HG02623 (cell line): ENCODE results near the gene P2RY2.

ENCODE experiments used
- ATAC-seq: cut with Tn5 transposase; IDR thresholded peaks from one replicate; pipeline ENCODE4 v1.9.1; 2021; ENCODE audit warnings: moderate library complexity; ENCODE audit not compliant: unreplicated experiment

Gene P2RY2

DNA sequence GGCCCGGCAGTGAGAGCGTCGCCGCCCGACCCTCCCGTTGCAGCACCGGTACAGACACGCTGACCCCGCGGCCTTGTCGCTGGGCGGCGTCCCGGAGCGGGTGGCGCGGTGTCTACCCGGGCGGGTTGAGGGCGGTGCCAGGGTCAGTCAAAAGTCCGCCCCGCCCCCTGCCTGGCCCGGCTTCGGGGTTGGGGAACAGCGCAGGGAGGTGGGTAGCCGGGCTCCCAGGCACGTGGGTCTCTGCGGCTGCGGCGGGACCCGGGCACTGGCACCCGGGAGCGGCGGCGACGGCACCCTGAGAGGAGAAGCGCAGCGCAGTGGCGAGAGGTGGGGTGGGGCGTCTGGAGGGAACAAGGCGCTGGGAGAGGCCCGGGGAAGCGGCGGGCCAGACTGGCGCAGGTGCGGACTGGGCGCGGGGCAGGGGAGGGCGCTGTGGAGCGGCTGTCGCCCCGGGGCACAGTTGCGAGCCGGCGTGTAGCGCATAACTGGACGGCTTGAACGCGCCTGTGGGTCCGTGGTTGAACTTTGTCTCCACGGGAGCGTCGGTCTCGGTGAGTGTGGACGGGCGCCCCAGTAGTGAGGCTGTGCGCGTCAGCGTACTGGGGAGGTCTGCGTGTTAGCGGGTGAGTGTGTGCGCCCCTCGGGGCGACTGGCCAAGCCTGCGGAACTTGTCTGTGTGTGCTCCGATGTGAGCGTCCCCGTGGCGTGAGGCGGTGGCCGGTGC lies at the start of gene P2RY2:
P2RY2 (plus strand) TSS at position 176 of the 724 bp plus-strand sequence. CDS start 15,879 bp downstream, outside the sequence.
- ATAC-seq: no peak

DNA sequence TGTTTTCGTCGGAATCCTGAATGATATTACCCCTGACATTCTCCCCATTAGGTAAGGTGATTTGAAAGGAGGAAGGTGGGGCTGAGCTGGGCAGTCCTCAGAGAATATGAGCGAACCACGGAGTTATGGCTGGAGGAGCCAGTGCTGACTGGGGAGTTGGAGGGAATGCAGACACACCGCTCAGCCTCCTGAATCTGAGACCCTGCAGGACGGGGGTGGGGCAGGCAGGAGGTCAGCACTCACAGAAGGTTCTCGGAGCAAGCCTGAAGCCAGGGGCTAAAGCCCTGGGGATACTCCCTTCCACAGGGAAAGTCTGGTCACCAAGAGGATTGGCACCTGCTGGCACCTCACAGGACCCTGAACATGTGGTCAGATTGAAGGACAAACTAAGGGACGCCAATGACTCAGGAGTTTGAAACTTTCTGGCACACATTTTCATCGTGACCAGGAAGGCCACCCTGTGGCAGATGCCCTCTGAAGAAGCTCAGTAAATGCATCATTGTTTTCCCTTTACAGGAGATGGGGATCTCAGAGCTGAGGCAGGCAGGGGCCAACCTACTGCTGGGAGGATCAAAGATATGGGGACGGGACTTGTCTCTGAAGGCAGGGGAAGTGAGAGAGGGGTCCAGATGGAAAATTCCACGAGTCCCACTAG lies 49.0 kb upstream of the P2RY2 start:
- no peak for ATAC-seq

DNA sequence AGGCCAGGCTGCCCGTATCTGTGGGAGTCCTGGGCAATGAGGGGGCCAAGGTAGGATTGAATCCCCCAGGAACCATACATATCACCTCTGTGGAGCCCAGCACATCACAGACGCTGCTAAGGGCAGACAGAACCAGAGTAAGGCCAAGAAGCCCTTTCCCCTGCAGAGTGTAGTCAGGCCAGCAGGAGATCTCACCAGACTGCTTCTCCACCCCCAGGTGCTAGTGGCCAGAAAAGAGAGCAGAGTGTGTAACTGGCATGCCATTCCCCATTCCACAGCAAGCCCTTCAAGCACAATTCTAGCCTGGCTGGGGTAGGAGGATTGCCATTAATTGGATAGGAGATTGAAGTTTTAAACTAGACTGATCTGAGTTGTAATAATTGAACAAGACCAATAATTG lies 47.9 kb upstream of the P2RY2 start:
- no peak for ATAC-seq

DNA sequence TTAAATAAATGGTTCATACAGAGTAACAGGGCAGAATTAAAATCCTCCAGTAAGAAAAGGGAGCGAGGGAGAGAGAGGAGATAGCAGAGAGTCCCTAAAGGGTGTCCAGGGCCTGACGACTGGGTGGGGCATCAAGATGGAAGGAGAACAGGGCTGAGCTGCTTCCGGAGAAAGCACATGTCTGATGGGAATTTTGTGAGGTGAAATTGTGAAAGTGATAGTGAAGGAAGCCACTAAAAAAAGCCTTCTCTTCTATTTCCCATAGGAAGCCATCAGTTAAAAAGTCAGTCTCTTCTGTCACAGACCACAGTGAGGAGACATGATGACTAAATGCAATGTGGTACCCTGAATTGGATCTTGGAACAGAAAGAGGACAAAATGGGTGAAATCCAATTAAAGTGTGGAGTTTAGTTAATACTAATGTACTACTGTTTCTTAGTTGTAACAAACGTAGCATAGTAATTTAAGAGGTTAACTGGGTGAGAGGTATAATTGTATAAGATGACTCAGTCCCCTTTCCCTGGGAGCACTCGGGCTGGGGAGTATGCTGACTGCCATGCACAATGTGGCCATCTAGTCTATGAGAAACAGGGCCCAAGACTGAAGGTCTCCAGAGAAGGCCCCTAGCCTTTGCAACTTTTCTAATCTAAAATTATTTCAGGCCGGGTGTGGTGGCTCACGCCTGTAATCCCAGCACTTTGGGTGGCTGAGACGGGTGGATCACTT lies 46.5 kb upstream of the P2RY2 start:
- no peak for ATAC-seq

DNA sequence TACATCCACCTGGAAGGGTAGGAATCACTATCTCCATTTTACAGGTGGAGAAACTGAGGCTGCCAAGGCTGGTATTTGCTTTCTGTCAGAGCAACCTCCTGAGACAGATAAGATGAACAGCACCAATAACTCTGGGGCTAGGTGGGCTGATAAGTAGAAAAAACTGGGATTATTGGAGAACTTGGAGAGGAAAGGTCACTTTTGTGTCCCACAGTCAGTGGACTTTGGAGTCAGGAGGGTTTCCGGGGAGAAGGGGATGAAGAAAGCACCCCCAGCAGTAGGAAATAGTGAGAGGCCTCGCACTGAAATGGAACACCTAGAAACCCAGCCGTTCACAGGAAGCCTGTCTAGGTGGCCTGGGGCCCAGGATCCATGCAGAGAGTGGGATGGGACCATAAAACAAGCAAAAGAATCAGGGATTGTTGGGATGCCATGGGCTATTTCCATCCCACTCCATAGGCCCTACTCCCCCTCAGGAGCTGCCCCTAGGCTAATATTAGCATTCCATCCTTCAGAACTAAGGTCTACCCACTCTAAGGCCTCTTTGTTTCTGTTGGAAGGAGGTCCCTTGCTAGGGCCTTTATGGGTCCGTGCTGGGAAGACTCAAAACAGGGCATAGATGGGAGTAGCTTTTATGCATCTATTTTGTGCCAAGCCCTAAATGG lies 45.0 kb upstream of the P2RY2 start:
- ATAC-seq: no peak

DNA sequence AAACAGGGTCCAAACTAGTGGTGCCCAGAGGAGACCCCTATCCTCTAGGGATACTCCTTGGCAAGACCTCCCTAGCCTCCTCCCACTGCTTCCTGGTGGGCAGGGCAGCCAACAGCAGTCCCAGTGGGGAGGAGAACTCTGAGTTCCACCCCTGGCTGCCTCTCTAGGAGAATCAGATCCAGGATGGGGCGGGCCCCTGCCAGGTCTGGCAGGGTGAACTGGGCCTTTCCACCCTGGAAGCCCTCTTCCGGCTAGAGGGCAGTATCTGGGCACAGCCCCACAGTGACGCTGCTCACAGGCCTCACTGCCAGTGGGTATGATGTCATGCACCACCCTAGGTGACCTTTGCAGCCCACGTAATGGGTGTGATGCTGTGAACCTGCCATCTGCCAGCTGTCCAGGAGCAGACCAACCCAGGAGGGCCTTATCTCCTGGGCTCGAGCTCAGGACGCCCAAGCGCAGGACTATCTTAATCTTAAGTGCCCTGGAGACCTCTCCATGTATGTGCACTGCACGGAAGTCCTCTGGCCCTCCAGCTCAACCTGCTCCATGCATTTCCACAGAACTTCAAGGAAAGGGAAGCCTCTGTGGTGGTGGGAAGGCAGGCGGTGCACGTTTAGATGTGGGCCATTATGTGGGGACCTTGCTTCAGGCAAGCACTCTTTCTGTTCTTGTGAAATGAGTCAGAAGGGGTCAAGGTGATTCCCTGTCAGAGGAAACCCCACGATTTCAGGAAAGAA lies 44.2 kb upstream of the P2RY2 start:
- no peak for ATAC-seq

DNA sequence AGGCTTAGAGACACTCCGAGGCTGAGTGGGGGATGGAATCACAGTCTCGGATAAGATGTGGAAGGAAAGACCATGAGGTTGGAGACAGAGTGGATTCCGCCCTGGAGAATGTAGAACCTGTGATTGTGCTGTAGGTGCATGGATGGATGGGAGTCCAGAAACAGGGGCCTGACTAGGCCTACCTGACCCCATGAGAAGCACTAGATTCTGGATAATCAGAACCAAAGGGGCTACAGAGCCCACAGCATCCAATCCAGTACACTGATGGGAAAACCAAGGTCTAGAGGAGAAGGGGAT lies 43.6 kb upstream of the P2RY2 start:
- no peak for ATAC-seq

DNA sequence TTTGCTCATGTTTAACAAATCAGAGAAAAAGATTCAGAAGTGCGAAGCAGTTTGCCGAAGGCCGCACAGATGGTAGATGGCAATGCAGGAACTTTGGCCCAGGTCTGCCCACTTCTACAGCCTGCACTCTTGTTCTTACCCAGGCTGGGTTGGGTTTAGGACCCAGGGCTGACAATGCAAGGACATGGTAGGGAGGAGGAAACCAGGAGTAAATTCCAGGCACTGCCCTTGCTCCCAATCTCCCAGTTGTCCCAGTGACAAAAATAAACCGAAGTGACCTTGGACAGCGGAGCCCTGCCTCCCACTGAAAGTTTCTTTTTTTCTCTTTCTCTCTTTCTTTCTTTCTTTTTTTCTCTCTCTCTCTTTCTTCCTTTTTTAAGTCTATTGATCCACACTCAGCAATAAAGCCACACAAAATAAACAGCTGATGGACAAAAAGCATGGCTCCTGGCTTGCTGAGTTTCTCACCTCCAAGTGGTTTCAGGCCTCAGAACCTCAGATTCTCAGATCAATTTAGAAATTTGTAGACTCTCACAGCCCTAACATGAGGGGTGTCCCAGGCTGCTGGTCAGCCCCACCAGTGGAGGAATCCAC lies 42.4 kb upstream of the P2RY2 start:
- ATAC-seq: no peak

DNA sequence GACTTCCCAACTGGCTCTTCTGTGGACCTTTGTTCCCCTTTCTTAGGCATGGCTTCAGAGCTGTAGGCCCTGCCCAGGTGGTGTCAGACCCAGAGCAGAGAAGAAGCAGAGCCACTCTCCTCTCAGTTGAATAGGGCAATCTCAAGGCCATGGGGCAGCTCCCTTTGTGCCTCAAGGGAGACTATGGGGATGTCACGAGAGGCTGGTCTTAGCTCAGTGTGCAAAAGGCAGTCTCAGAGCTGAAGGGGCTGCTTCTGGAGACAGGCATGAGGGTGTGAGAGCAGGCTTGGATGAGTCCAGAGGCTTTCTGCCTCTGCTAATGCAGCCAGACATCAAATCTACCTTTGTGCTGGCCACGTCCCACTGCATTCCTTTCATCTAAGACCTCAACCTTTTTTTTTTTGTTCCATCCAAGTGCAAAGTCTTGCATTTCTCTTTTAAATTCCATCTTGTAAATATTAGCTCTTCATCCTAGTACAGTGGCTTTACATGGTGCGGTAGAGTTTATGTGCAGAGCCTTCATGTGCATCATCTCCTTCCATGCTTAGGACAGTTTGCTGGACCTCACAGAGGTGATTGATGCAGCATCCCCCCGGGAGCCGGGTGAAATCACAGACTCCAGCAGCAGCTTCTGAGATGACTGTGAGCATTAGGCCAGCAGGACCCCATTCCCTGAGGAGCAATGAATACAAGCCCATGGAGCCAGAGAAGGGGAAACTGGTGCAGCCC lies 41.8 kb upstream of the P2RY2 start:
- ATAC-seq: no peak

DNA sequence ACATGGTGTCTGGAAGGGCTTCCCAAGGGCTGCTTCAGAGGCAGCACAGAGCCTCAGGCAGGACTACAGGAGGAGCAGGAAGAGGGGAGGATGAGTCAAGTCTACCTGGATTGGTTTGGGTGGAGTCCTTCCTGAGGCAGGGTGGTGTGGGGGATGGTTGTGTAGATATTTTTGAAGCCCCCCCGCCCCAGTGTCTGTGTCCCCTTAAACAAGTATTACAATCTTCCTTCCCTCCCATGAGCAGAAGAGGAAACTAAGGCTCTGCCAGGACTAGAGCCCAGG lies 41.3 kb upstream of the P2RY2 start:
- no peak for ATAC-seq

DNA sequence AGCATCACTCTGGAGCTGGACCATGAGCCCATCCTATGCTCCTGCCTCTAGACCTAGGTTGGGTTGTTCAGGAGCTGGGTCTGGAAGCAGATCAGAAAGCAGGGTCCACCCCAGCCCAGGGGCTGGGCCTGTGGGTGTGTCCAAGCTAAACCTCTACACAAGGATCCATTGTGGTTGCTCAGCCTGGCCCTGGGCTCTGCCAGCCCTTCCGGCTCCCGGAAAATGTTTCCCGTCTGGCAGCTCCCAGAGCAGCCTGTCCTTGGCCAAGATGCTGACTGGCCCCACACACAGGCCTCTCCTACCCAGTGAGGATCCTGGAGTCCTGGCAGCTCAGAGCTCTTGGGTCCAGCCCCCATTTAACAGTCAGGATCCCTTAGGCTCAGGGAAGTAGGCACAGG lies 40.7 kb upstream of the P2RY2 start:
- ATAC-seq: no peak

DNA sequence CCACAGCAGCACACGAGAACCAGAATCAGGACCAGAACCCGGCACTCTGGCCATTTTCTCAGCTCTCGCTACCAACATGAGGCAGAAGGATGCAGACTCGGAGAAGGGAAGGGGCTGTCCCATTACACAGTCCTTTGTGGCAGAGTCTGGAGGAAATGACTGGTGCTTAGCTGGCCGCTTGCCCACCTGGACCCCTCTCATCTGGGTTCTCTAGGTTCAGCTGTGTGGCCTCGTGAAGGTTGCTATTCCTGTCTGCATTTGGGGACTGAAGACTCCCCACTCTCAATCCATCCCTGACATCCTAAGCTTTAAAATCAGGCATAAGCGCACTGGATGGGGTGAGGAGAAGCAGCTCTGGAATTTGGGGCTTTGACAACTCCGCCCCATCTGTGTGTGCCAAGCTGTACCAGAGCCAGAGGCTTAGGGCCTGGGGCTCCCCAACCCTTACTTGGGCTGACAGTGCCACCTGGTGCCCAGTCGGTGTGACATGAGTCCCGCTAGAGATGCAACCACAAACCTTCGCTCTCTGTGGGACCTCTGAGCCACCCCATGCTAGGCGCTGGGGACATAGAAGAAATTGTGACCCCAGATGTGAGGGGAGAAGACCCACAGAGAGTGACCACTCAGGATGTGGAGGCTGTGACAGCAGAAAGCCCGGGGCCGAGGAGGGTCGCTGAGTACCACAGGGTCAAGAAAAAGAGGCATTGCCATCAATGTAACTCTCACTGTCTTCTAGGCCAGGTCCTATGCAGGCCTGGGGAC lies 40.1 kb upstream of the P2RY2 start:
- ATAC-seq: peak; percentile 81

DNA sequence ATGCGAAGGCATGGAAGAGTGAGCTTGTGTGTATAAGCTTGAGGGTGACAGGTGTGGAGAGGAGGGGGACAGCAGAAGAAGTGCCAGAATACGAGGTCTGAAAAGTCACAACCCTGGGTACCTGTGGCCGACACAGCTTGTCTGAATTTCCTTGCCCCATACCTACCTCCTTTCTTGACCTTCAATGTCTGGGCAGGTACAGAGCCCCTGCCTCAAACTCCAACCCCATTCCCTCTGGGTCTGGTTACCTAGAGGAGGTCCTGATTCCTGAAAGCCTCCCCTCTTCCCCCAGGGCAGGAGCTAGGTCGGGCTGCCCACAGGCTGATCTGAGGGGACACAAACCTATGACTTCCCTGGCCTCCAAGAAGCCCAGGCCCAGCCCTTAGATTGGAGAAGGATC lies 39.4 kb upstream of the P2RY2 start:
- no peak for ATAC-seq

DNA sequence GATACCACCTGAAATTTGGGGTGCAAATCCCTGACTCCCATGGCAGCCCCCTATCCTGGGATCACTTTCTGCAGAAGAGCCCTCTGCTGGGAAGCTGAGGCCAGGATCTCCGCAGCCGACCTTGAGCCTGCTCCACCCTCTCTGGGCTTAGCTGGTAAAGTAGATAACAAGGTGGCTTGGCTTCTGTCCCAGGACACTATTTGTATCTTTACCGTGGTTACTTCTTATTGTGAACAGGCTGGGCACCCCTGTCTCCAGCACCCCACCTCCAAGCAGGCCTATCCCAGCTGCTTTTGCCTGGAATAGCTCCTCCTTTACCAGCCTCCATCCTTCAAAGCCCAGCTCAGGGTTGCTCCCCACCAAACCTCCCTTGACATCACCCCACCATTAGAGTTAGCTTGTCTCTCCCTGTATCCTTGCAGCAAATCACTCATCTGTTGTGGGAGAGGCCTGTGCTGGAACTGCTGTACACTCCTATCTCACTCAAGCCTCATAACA lies 35.2 kb upstream of the P2RY2 start:
- no peak for ATAC-seq

DNA sequence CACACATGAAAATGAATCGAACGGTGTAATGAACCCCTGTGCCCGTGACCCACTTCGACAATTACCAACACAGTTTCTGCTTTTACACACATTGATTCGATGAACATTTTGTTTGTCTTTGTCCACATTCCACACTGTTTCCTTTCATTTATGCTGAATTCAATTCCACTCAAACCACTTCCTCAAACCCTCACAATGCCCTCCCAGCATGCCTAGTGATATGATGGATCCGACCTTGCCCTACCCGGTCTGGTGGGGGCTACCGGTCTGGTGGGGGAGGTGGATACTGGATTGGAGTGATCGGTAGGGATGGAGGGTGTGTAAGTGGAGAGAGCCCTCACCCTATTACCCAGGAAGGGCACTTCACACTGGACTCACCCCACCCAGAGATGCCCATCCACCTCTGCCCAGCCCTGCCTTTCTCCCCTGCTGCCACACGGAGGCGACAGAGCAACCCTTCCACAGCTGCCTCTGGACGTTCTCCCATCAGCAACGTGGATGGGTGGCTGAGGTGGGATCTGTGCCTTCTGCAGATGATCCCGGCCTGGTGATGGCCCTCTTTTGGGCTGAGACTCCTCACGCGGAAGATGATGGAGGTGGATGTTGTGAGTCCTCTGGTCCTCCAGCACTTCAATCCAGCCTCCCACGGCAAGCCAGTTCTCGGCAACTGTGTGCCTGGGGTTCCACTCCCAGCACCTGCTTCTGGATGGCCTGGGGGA lies 33.0 kb upstream of the P2RY2 start:
- no peak for ATAC-seq

DNA sequence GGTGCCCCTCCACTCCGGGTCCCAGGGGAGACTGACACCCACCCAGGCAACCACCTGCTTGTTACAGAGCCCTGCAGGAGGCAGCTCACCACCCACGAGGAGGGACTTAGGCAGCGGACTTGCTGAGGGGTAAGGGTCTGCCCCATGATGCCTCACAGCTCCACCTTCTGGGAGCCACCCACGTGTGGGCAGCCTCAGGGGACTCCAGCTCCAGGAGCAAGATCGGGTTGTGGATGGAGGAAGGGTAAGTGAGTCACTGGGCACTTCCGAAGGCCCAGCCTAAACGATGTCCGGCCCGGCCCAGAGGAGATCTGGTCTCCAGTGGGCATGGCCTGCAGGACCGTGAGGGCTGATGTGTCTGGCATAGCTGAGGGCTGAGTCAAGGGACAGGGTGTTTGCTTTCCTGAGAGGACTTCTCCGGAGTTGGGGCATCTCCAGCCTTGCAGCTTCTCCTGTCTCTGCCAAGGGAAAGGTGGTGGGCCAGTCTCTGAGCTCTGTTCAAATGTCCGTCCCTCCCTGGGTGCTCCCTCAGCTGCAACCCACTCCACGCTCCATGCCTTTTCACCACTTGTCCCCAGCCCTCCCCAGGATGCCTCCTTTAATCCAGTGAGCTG lies 32.3 kb upstream of the P2RY2 start:
- ATAC-seq: no peak

DNA sequence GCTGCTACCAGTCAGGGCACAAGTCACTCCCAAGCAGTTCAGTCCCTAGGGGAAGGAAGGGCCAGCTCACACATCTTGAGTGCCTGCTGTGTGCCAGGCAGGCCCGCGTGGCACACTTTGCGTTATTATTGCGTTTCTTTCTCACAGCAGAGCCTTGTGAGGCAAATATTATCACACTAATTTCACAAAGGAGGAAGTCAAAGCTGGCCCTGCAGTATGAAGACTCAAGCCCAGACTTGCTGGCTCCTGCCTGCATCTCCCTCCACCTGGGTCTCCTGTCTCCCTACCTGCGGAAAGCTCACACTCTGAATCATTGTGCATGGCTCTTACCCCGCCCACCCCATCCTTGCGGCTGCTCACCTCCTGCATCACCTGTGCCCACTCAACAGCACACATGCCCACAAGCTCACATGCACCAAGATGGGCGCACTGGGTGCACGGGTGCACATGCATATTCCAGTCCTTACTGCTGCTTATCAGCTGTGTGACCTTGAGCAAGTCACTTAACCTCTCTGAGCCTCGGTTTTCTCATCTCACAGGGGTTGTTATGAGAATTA lies 31.7 kb upstream of the P2RY2 start:
- no peak for ATAC-seq

DNA sequence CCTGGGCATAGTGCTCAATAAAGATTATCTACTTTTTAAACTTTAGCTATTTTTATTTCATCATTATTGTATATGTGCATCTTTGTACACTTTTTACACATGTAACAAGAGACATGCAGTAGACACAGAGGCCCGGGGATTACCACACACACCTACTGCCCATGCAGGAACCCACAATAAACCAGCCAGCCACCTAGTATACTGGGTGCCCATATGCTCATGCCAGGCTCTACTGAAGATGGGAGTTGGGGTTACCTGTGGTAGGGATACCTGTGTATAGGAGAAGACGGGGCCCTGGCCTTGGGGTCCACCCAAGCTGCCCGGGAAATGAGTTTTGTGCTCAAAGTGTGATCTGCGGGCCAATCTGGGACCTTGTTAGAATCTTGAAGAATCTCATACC lies 31.2 kb upstream of the P2RY2 start:
- no peak for ATAC-seq
